Measurements from ENCODE around the gene SLC16A7. TPM values are rescaled to one million over a fixed set of nuclear protein-coding genes. Genes with fewer than 3 reads are reported as not detected.

The SLC16A7 gene
- total RNA-seq, 4 donors from 2014 or later: 20.8 to 31.0 (median 28.3) TPM

GRCh38 chr12:59699421-59700152 lies 103.8 kb downstream of the SLC16A7 start:
- DNase-seq (ENCODE audit: low spot score in 2 of 2): no peak
- intact Hi-C loops (cut with DNase I; ENCODE audit: low total_unique reads): no loop called here
- no peak overlapping the region for H3K4me3 ChIP-seq (ENCODE audit: low read depth, poor library complexity, severe bottlenecking)
- WGBS, 2 donors: 63 to 64% methylated on average over 2 of the region's 2 CpGs
- no peak for TF ChIP-seq CTCF (IDR thresholded peaks at IDR 0.05)
- no peak for TF ChIP-seq POLR2A (IDR thresholded peaks at IDR 0.05)

- 65 to 71% methylated on average over 1 of the region's 1 CpG for WGBS, 2 donors
- H3K4me3 ChIP-seq (ENCODE audit: low read depth, poor library complexity, severe bottlenecking): no peak overlapping the region
- no peak for DNase-seq (ENCODE audit: low spot score in 2 of 2)
- TF ChIP-seq POLR2A (IDR thresholded peaks at IDR 0.05) (no peak), CTCF (IDR thresholded peaks at IDR 0.05) (no peak)
- intact Hi-C loops (cut with DNase I; ENCODE audit: low total_unique reads): no loop called here
Observed at GRCh38 chr12:59700153-59700450, 104.3 kb downstream of the SLC16A7 start.

- no peak for TF ChIP-seq POLR2A (IDR thresholded peaks at IDR 0.05)
- TF ChIP-seq CTCF (IDR thresholded peaks at IDR 0.05): no peak
- H3K4me3 ChIP-seq (ENCODE audit: low read depth, poor library complexity, severe bottlenecking): no peak overlapping the region
- DNase-seq (ENCODE audit: low spot score in 2 of 2): no peak
- intact Hi-C loops (cut with DNase I; ENCODE audit: low total_unique reads): no loop called here
Observed at GRCh38 chr12:59708064-59708463, 112.2 kb downstream of the SLC16A7 start.

- 97 to 100% methylated on average over 1 of the region's 1 CpG for WGBS, 2 donors
- TF ChIP-seq POLR2A (IDR thresholded peaks at IDR 0.05): no peak
- no peak for TF ChIP-seq CTCF (IDR thresholded peaks at IDR 0.05)
- DNase-seq (ENCODE audit: low spot score in 2 of 2): no peak
- intact Hi-C loops (cut with DNase I; ENCODE audit: low total_unique reads): no loop called here
- no peak overlapping the region for H3K4me3 ChIP-seq (ENCODE audit: low read depth, poor library complexity, severe bottlenecking)
Observed at GRCh38 chr12:59708484-59708883, 112.7 kb downstream of the SLC16A7 start.

GRCh38 chr12:59710004-59710628 lies 114.3 kb downstream of the SLC16A7 start:
- intact Hi-C loops (cut with DNase I; ENCODE audit: low total_unique reads): no loop called here

More at GRCh38 chr12:59710004-59710628, 114.3 kb downstream of the SLC16A7 start:
- TF ChIP-seq POLR2A (IDR thresholded peaks at IDR 0.05): no peak
- TF ChIP-seq CTCF (IDR thresholded peaks at IDR 0.05): no peak
- WGBS, 2 donors: 0 to 36% methylated on average over 1 of the region's 1 CpG
- no peak for DNase-seq (ENCODE audit: low spot score in 2 of 2)
- H3K4me3 ChIP-seq (ENCODE audit: low read depth, poor library complexity, severe bottlenecking): no peak overlapping the region
